Activated CD4-positive, alpha-beta T cell treated with anti-CD3 and anti-CD28 coated beads, Interleukin-2, amount 50 U/mL, for 1 hour (primary cell): ENCODE measurements around the gene IRX4.

Source experiments
- DNase-seq: peaks from one replicate; pipeline ENCODE4 v3.0.0-alpha.2; 2020

IRX4 gene

GRCh38 chr5:1913578-1913977 is 30.9 kb upstream of the IRX4 start:
- DNase-seq, result no peak

GRCh38 chr5:1912951-1913565 is 30.3 kb upstream of the IRX4 start:
- no peak for DNase-seq

- DNase-seq, result no peak
These were observed 29.1 kb upstream of the IRX4 start for GRCh38 chr5:1911773-1912235.

GRCh38 chr5:1910861-1911772 is 28.4 kb upstream of the IRX4 start:
- no peak for DNase-seq

- no peak for DNase-seq
These were observed 27.5 kb upstream of the IRX4 start for GRCh38 chr5:1910081-1910760.

- no peak for DNase-seq
These were observed 26.7 kb upstream of the IRX4 start for GRCh38 chr5:1909346-1909985.

GRCh38 chr5:1908931-1909330 is 26.2 kb upstream of the IRX4 start:
- no peak for DNase-seq

GRCh38 chr5:1907616-1908015 is 24.9 kb upstream of the IRX4 start:
- DNase-seq, result no peak

- DNase-seq, result no peak
These were observed 22.4 kb upstream of the IRX4 start for GRCh38 chr5:1905108-1905507.

GRCh38 chr5:1901983-1902382 is 19.3 kb upstream of the IRX4 start:
- no peak for DNase-seq

GRCh38 chr5:1901061-1901460 is 18.3 kb upstream of the IRX4 start:
- DNase-seq, result no peak

GRCh38 chr5:1899201-1899600 is 16.5 kb upstream of the IRX4 start:
- no peak for DNase-seq

GRCh38 chr5:1897816-1898450 is 15.2 kb upstream of the IRX4 start:
- DNase-seq, result no peak

- DNase-seq, result no peak
These were observed 14.7 kb upstream of the IRX4 start for GRCh38 chr5:1897386-1897785.

GRCh38 chr5:1896602-1897376 is 14.1 kb upstream of the IRX4 start:
- no peak for DNase-seq

- DNase-seq, result no peak
These were observed 13.2 kb upstream of the IRX4 start for GRCh38 chr5:1895739-1896420.

GRCh38 chr5:1894243-1894642 is 11.5 kb upstream of the IRX4 start:
- no peak for DNase-seq

- DNase-seq, result no peak
These were observed 11.0 kb upstream of the IRX4 start for GRCh38 chr5:1893754-1894153.

GRCh38 chr5:1892685-1893445 is 10.1 kb upstream of the IRX4 start:
- no peak for DNase-seq

- no peak for DNase-seq
These were observed 9.5 kb upstream of the IRX4 start for GRCh38 chr5:1892211-1892610.

GRCh38 chr5:1891391-1891790 is 8.7 kb upstream of the IRX4 start:
- no peak for DNase-seq
